ENCODE data around the gene SUPT16H.
"Not testable (repeated sequence)": the region's sequence is repeated elsewhere in the genome, so short reads cannot be mapped to it uniquely, and the experiment has no call there.

The SUPT16H gene

DNA sequence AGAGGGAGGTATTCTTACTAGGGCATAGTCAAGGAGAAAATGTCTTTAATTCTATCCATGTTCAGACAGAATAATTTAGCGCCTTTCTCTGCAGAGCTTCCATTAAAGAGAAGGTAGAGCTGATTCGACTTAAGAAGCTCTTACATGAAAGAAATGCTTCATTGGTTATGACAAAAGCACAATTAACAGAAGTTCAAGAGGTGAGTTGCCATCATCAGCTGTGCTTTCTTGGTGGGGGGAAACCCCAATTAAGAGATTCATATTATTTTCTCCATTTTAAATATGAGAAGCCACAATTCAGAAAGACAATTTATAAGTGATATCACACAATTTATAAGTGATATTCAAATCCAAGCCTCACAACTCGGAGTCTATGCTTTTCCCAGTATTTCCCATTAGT lies 76.2 kb downstream of the SUPT16H start:
- H3K4me3 ChIP-seq (ENCODE audit: low read depth, low read length), result no peak overlapping the region

- H3K4me3 ChIP-seq (ENCODE audit: low read depth, low read length), result not testable (repeated sequence)
These were observed 81.0 kb downstream of the SUPT16H start for GRCh38 chr14:21302836-21303140.

DNA sequence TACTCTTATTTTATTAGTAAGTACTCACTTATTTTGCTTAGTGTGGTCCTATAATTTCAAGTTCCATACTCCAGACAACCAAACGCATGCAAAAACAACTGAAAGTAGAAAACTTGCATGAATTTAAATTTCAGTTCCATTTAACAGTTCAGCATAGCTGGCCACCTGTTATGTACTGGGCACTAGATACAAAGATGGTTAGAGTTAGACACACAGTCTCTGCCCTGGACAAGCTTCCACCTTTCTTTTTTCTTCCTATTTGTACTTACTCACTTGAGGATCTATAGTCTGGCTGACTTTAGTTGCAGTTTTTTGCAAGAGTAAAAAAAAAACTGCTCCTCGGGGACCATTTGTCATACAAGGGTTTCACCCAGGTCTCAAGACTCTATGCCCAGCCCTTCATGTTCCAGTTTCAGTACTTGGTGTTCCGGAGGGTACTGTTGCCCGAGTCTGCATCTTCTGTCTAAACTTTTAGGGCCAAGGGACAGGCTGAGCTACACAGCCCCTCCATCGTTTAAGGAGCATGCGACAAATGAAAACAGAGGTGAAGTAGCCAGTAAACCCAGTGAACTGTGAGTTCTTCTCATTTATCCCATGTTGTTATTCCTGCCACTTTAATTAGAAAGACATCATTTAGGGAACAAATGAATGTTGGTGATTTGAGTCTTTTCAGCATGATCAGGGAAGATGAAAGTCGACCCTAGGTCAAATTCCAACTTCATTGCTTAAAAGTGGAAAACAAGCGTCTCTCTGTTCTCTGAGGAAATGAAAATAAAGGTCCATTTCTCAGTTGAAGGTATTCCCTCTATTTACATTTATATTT lies 81.6 kb downstream of the SUPT16H start:
- no peak overlapping the region for H3K4me3 ChIP-seq (ENCODE audit: low read depth, low read length)

All from iPS-11a (cell line).